ENCODE results near the gene PUDP.
A peak's percentile ranks its signal among the peaks of the same experiment; 100 is the strongest.

PUDP gene

GRCh38 chrX:7146020-7146702, 1.8 kb downstream of the PUDP start:
- Mint-ChIP-seq H3K4me3 (peak overlapping the region; percentile 60), H3K4me1 (peaks cover 35% of the 10 kb centered on the region), H3K9me3 (peaks cover 9% of the 10 kb centered on the region), H3K27ac (no peak overlapping the region), H3K27me3 (ENCODE audit: low read depth, poor library complexity) (no peaks in the 10 kb centered on the region), H3K36me3 (ENCODE audit: low read depth) (peaks cover 12% of the 10 kb centered on the region)
- DNase-seq = no peak
- no peak for TF ChIP-seq CTCF (IDR thresholded peaks at IDR 0.05)

GRCh38 chrX:7145454-7145853, 2.5 kb downstream of the PUDP start:
- peaks cover 35% of the 10 kb centered on the region for H3K4me1 Mint-ChIP-seq
- DNase-seq = no peak
- H3K27ac Mint-ChIP-seq = no peak overlapping the region
- peak overlapping the region; percentile 60 for H3K4me3 Mint-ChIP-seq
- no peaks in the 10 kb centered on the region for H3K27me3 Mint-ChIP-seq (ENCODE audit: low read depth, poor library complexity)
- TF ChIP-seq CTCF (IDR thresholded peaks at IDR 0.05) = no peak
- H3K9me3 Mint-ChIP-seq = peaks cover 9% of the 10 kb centered on the region
- peaks cover 19% of the 10 kb centered on the region for H3K36me3 Mint-ChIP-seq (ENCODE audit: low read depth)

GRCh38 chrX:7143941-7144525, 3.9 kb downstream of the PUDP start:
- no peaks in the 10 kb centered on the region for H3K27me3 Mint-ChIP-seq (ENCODE audit: low read depth, poor library complexity)
- no peak for DNase-seq
- peaks cover 35% of the 10 kb centered on the region for H3K4me1 Mint-ChIP-seq
- H3K27ac Mint-ChIP-seq = no peak overlapping the region
- no peak overlapping the region for H3K4me3 Mint-ChIP-seq
- TF ChIP-seq CTCF (IDR thresholded peaks at IDR 0.05) = no peak
- H3K36me3 Mint-ChIP-seq (ENCODE audit: low read depth) = peaks cover 31% of the 10 kb centered on the region
- H3K9me3 Mint-ChIP-seq = peaks cover 9% of the 10 kb centered on the region

- peaks cover 38% of the 10 kb centered on the region for H3K36me3 Mint-ChIP-seq (ENCODE audit: low read depth)
- no peak overlapping the region for H3K27ac Mint-ChIP-seq
- H3K27me3 Mint-ChIP-seq (ENCODE audit: low read depth, poor library complexity) = no peaks in the 10 kb centered on the region
- H3K9me3 Mint-ChIP-seq = peaks cover 9% of the 10 kb centered on the region
- DNase-seq = no peak
- H3K4me1 Mint-ChIP-seq = peaks cover 35% of the 10 kb centered on the region
- H3K4me3 Mint-ChIP-seq = no peak overlapping the region
- TF ChIP-seq CTCF (IDR thresholded peaks at IDR 0.05) = no peak
These were observed 4.9 kb downstream of the PUDP start for GRCh38 chrX:7143076-7143475.

- H3K36me3 Mint-ChIP-seq (ENCODE audit: low read depth) = peaks cover 44% of the 10 kb centered on the region
- H3K4me3 Mint-ChIP-seq = no peak overlapping the region
- H3K27me3 Mint-ChIP-seq (ENCODE audit: low read depth, poor library complexity) = no peaks in the 10 kb centered on the region
- peaks cover 11% of the 10 kb centered on the region for H3K4me1 Mint-ChIP-seq
- DNase-seq = no peak
- TF ChIP-seq CTCF (IDR thresholded peaks at IDR 0.05) = no peak
- no peak overlapping the region for H3K27ac Mint-ChIP-seq
- peaks cover 9% of the 10 kb centered on the region for H3K9me3 Mint-ChIP-seq
These were observed 8.5 kb downstream of the PUDP start for GRCh38 chrX:7139202-7140081.

All from nephron progenitor cell (in vitro differentiated cells).